IPS-18a (cell line): Measurements from ENCODE around the gene DHH.
"Not testable (repeated sequence)": the region's sequence is repeated elsewhere in the genome, so short reads cannot be mapped to it uniquely, and the experiment has no call there.

Source experiments
- H3K27ac ChIP-seq: one replicate; pipeline ENCODE4 v1.5.1; 2013; ENCODE audit warnings: low read length
- H3K27me3 ChIP-seq: one replicate; pipeline ENCODE4 v1.6.1; 2013; ENCODE audit warnings: mild to moderate bottlenecking, low read length; ENCODE audit not compliant: control insufficient read depth, insufficient read depth
- H3K36me3 ChIP-seq: one replicate; pipeline ENCODE4 v1.6.1; 2013; ENCODE audit warnings: low read depth, low read length; ENCODE audit not compliant: control insufficient read depth
- H3K4me1 ChIP-seq: one replicate; pipeline ENCODE4 v1.6.1; 2013; ENCODE audit warnings: low read depth, low read length; ENCODE audit not compliant: control insufficient read depth
- H3K4me3 ChIP-seq: one replicate; pipeline ENCODE4 v1.5.1; 2013; ENCODE audit warnings: low read length
- H3K9ac ChIP-seq: one replicate; pipeline ENCODE4 v1.6.1; 2013; ENCODE audit warnings: mild to moderate bottlenecking, low read length, moderate library complexity
- H3K9me3 ChIP-seq: one replicate; pipeline ENCODE4 v1.6.1; 2013; ENCODE audit warnings: low read depth, low read length; ENCODE audit not compliant: control insufficient read depth

Gene DHH

GRCh38 chr12:49066120-49066519 is 28.5 kb downstream of the DHH start:
- Histone ChIP-seq H3K4me1 (peaks cover 8% of the 10 kb centered on the region), H3K4me3 (no peak overlapping the region), H3K9me3 (no peaks in the 10 kb centered on the region), H3K9ac (no peak overlapping the region), H3K36me3 (no peaks in the 10 kb centered on the region), H3K27me3 (peaks cover 26% of the 10 kb centered on the region), H3K27ac (no peak overlapping the region)

- no peaks in the 10 kb centered on the region for H3K36me3 ChIP-seq
- peaks cover 4% of the 10 kb centered on the region for H3K4me1 ChIP-seq
- H3K27me3 ChIP-seq = peaks cover 20% of the 10 kb centered on the region
- no peak overlapping the region for H3K9ac ChIP-seq
- H3K4me3 ChIP-seq = no peak overlapping the region
- H3K9me3 ChIP-seq = no peaks in the 10 kb centered on the region
- H3K27ac ChIP-seq = no peak overlapping the region
Measured at GRCh38 chr12:49064767-49065152, 29.8 kb downstream of the DHH start.

GRCh38 chr12:49061916-49062315 is 32.7 kb downstream of the DHH start:
- H3K4me1 ChIP-seq = peaks cover 20% of the 10 kb centered on the region
- H3K27me3 ChIP-seq, H3K36me3 ChIP-seq, H3K9me3 ChIP-seq, H3K9ac ChIP-seq, H3K4me3 ChIP-seq, H3K27ac ChIP-seq: not testable (repeated sequence)

- H3K36me3 ChIP-seq = no peaks in the 10 kb centered on the region
- no peaks in the 10 kb centered on the region for H3K9me3 ChIP-seq
- peak overlapping the region; percentile 98 for H3K9ac ChIP-seq
- no peaks in the 10 kb centered on the region for H3K27me3 ChIP-seq
- H3K4me1 ChIP-seq = peaks cover 27% of the 10 kb centered on the region
- H3K4me3 ChIP-seq = peak overlapping the region; percentile 85
- H3K27ac ChIP-seq = peak overlapping the region; percentile 98
Measured at GRCh38 chr12:49061157-49061650, 33.4 kb downstream of the DHH start.

- Histone ChIP-seq H3K27ac (peak within 1 kb of the TSS; percentile 98), H3K36me3 (no peaks in the 10 kb centered on the region), H3K4me3 (peak within 1 kb of the TSS; percentile 85), H3K4me1 (peaks cover 34% of the 10 kb centered on the region), H3K9ac (peak within 1 kb of the TSS; percentile 98), H3K27me3 (no peaks in the 10 kb centered on the region), H3K9me3 (no peaks in the 10 kb centered on the region)
Measured at GRCh38 chr12:49060237-49061156, 34.1 kb downstream of the DHH start, which contains the start of gene KMT2D. Gene KMT2D, minus strand, starts transcription at chr12:49060794. Its CDS starts 5,470 bp downstream, at chr12:49055324.

GRCh38 chr12:49059299-49060171 is 35.1 kb downstream of the DHH start:
- peak overlapping the region; percentile 38 for H3K27ac ChIP-seq
- H3K36me3 ChIP-seq = peaks cover 7% of the 10 kb centered on the region
- H3K4me1 ChIP-seq = peaks cover 34% of the 10 kb centered on the region
- H3K4me3 ChIP-seq = peak overlapping the region; percentile 85
- H3K27me3 ChIP-seq = no peaks in the 10 kb centered on the region
- H3K9me3 ChIP-seq = no peaks in the 10 kb centered on the region
- H3K9ac ChIP-seq = peak overlapping the region; percentile 98

GRCh38 chr12:49059045-49059298 is 35.6 kb downstream of the DHH start:
- Histone ChIP-seq H3K27me3 (no peaks in the 10 kb centered on the region), H3K4me1 (peaks cover 34% of the 10 kb centered on the region), H3K36me3 (peaks cover 13% of the 10 kb centered on the region), H3K4me3 (peak overlapping the region; percentile 85), H3K9ac (peak overlapping the region; percentile 98), H3K9me3 (no peaks in the 10 kb centered on the region), H3K27ac (no peak overlapping the region)

GRCh38 chr12:49058366-49059044 is 36.1 kb downstream of the DHH start:
- Histone ChIP-seq H3K27ac (no peak overlapping the region), H3K4me3 (peak overlapping the region; percentile 85), H3K9me3 (no peaks in the 10 kb centered on the region), H3K27me3 (no peaks in the 10 kb centered on the region), H3K4me1 (peaks cover 34% of the 10 kb centered on the region), H3K9ac (peak overlapping the region; percentile 98), H3K36me3 (peaks cover 17% of the 10 kb centered on the region)

GRCh38 chr12:49057888-49058287 is 36.7 kb downstream of the DHH start:
- no peaks in the 10 kb centered on the region for H3K9me3 ChIP-seq
- no peaks in the 10 kb centered on the region for H3K27me3 ChIP-seq
- peak overlapping the region; percentile 85 for H3K4me3 ChIP-seq
- H3K27ac ChIP-seq = no peak overlapping the region
- H3K9ac ChIP-seq = no peak overlapping the region
- H3K4me1 ChIP-seq = peaks cover 34% of the 10 kb centered on the region
- H3K36me3 ChIP-seq = peaks cover 23% of the 10 kb centered on the region

- H3K27ac ChIP-seq = no peak overlapping the region
- H3K4me3 ChIP-seq = peak overlapping the region; percentile 85
- H3K4me1 ChIP-seq = peaks cover 31% of the 10 kb centered on the region
- H3K9me3 ChIP-seq = no peaks in the 10 kb centered on the region
- H3K27me3 ChIP-seq = no peaks in the 10 kb centered on the region
- H3K9ac ChIP-seq = no peak overlapping the region
- peaks cover 40% of the 10 kb centered on the region for H3K36me3 ChIP-seq
Measured at GRCh38 chr12:49055978-49056754, 38.4 kb downstream of the DHH start.
